ENCODE data around the gene ATG7.
"Not testable (repeated sequence)": the region's sequence is repeated elsewhere in the genome, so short reads cannot be mapped to it uniquely, and the experiment has no call there.

The ATG7 gene

GRCh38 chr3:11385326-11385725 lies 113.1 kb downstream of the ATG7 start:
- no peak for DNase-seq

GRCh38 chr3:11385891-11386290 lies 113.7 kb downstream of the ATG7 start:
- DNase-seq, result no peak

DNA sequence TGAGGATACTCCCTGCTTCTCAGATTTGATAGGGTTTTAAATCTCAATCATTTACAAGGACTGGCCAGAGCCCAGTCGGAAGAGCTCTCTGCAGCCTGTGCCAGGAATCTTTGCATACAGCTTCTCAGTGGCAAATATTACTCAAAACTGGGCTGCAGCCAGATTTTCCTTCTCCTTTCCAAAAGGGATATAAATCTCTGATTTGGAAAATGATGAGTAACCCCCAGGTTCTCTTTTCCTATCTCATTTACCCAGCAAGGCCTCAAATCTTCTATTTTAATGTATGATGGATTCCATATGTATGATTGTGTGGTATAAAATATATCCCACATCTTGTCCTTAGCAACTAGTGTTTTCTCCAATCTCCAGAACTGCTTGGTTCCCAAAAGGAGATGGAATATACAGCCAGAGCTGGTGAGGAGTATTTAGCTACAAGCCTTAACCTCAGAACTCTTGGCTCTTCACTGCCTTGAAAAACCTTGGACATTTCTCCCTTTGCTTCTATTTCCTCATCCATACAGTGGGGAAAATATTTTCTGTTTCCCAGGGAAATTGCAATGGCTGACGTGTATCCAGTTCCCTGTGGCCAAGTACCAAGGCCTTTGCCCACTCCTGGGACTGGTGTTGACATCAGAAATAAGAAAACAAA lies 114.4 kb downstream of the ATG7 start:
- no peak for DNase-seq

DNA sequence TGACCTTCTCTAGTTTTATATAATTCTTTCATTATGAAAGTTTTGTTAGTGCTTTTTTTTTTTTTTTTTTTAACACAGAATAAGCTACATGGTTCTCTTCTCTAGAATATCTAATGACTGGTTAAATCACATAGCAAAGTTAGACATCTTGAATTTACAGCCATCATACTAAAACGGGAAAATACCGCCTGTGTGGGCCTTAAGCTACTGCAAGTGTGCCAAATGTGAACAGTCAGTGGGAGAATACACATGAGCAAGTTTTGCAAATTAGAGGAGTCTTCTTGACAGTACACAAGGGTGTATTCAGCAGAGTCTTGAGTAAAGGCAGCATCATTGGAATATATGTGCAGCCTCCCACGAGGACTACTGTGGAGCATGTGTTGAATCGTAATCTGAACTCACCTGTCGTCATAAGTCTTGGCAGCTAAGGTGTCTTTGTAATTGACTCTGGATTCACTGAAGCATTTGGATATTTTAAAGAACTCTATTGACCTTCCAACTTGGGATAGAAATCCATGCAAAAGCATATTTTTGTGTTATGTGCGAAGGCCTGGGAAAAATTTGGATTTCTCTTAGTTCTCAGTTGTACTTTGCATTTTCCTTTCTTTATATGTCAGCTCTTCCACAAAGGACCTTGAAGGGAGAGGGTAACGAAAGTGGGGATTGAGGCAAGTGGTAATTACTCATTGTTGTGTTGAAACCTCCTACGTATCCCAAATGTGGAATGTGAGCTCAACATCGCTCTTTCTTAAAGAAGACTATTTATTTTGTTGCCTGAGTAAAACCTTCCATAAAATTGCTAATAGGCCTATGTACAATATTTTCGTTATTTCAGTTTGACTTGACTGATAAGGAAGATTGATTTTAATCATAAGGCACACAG lies 117.4 kb downstream of the ATG7 start:
- no peak for DNase-seq

- DNase-seq, result no peak
These were observed 118.4 kb downstream of the ATG7 start for GRCh38 chr3:11390411-11391131.

DNA sequence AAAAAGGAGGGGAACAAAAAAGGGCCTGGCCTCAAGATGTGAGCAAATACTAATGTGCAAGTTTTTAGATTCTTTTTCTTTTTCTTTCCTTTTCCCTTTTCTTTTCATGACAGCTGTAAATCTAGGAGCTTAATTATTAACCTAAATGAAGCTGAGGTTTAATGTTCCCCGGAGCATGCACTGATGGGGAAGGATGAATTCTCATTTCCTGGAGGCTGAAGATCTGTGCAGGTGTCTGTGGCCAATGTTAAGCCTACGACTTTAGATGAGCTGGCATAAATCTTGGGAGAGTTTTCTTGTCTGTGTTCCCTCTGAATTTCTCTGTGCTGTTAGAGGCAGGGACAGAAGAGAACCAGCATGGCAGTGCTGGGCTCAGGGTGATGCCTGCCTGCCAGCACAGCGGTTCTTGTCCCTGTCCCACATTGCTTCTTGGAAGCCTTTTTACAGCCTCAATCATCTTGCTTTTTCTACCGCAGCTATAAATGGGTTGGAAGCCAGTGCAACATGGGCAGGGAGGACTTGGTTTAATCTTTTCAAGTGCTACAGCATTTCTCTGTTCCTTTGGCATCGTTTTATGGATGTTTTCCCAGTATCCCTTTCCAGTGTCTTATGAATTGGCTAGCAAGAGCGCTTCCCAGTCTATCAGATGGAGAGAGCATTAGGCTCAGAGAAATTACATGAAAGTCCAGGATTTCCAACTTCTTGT lies 119.1 kb downstream of the ATG7 start:
- DNase-seq, result peak in 2 of 51 donors; percentile 24 to 28

GRCh38 chr3:11392014-11392859 lies 120.0 kb downstream of the ATG7 start:
- no peak for DNase-seq

DNA sequence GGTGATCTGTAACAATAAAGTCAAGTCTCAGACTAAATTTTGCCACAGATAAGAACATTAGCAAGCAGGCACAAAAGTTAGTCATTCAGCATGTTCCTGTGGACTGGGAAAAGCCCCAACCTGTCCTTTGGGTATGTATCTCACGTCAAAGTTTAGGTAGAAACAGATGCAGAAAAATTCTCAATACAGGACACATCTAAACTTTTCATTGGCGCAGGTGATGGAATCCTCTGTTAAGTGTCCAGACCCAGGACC lies 120.6 kb downstream of the ATG7 start:
- DNase-seq, result no peak

- DNase-seq, result no peak
These were observed 121.2 kb downstream of the ATG7 start for GRCh38 chr3:11393401-11393800.

DNA sequence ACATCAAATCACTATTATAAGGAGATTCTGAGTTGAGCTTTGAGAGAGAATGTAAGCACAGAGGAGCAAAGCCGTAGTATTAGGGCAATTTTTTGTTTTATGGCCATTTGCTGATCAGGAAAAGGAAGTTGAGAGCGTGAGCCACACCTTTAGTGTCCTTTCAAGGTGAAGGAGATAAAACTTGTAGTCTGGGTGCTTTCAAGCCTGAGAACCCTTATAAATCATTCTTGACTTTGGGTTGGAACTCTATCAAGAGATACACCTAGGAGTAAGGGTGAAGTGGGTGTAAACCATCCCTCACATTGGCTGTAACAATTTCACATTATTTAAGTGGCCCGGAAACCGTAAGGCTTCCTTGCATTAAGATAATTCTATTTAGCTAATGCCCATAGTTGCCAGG lies 122.2 kb downstream of the ATG7 start:
- DNase-seq, result no peak

GRCh38 chr3:11400213-11400612 lies 128.0 kb downstream of the ATG7 start:
- DNase-seq, result no peak

DNA sequence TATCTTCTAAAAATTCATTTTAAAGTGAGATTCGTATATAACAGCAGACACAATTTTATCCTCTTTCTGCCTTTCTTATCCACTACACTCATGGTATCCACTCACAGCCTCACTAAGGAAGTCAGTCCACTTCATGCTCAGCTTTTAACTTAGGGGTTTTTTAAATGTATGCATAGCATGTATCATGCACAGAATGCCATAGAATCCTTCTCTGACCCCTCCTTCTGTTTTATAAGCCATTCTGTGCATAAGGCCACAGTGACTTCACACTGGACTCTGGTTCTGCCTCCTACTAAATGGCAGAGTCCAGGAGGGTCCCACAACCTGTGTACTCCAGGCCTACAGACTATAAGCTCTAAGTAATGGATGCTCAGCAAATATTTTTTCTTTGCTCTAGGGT lies 129.2 kb downstream of the ATG7 start:
- DNase-seq, result no peak

DNA sequence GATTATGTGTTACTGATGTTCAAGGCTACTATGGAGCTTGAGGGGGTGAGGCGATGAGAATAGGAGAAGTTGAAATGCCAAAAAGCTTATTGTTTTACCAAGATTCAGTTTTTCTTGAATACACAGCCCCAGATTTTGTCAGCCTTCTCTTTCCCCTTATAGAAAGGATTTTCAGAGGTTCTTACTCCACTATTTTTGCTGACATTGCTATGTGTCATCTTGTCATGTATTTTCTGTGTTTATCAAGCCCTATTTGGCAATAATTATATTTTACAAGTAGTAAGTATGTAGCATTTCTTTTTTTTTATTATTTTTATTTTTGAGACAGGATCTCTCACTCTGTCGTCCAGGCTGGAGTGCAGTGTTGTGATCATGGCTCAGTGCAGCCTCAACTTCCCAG lies 133.1 kb downstream of the ATG7 start:
- no peak for DNase-seq

DNA sequence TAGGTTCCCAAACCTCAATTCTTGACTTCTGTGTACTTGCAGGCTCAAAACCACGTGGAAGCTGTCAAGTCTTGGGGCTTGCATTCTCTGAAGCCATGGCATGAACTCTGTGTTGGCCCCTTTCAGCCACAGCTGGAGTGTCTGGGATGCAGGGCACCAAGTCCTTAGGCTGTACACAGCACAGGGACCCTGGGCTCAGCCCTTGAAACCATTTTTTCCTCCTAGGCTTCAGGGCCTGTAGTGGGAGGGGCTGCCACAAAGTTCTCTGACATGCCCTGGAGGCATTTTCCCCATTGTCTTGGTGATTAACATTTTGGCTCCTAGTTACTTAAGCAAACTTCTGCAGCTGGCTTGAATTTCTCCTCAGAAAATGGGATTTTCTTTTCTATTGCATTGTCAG lies 135.4 kb downstream of the ATG7 start:
- DNase-seq, result no peak

- DNase-seq, result not testable (repeated sequence)
These were observed 136.2 kb downstream of the ATG7 start for GRCh38 chr3:11408324-11408859.

- no peak for DNase-seq
These were observed 138.4 kb downstream of the ATG7 start for GRCh38 chr3:11410564-11410963.

GRCh38 chr3:11411956-11412355 lies 139.8 kb downstream of the ATG7 start:
- no peak for DNase-seq

DNA sequence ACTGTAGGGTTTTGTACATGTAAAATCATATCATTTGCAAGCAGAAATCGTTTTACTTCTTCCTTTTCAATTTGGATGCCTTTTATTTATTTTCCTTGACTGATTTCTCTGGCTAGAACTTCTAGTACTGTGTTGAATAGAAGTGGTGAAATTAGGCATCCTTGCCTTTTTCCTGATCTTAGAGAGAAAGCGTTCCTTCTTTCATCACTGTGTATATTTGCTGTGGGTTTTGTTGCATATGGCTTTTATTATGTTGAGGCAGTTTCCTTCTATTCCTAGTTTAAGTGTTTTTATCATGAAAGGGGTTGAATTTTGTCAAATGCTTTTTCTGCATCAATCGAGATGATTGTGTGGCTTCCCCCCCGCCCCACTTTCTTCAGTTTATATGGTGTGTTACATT lies 140.9 kb downstream of the ATG7 start:
- no peak for DNase-seq

GRCh38 chr3:11415099-11415498 lies 142.9 kb downstream of the ATG7 start:
- DNase-seq, result no peak

DNA sequence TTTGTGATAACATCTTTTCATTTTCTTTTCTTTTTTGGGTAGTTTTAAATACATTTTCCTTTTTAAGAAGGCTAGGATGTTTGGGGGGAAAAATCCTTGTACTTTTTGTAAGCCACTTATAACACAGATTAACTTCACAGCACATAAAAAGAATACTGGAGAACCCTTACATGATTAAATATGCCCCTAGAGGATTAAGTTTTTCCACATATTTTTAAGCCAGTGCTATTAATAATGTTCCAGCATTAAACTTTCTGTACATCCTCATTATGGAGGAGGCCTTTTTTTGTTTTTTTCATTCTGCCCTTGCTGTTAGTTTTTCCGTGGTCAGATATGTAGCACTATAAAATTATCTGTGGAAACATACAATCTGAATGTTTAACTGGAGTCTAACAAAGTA lies 147.9 kb downstream of the ATG7 start:
- DNase-seq, result no peak

GRCh38 chr3:11422291-11422690 lies 150.1 kb downstream of the ATG7 start:
- DNase-seq, result no peak
